Measurements from ENCODE around the gene COL19A1.
"Not testable (repeated sequence)": the region's sequence is repeated elsewhere in the genome, so short reads cannot be mapped to it uniquely, and the experiment has no call there.

Gene COL19A1

GRCh38 chr6:69945192-69945591 is 78.8 kb downstream of the COL19A1 start:
- H3K4me3 ChIP-seq (ENCODE audit: low read length): no peak overlapping the region
- TF ChIP-seq, protein P1, sequence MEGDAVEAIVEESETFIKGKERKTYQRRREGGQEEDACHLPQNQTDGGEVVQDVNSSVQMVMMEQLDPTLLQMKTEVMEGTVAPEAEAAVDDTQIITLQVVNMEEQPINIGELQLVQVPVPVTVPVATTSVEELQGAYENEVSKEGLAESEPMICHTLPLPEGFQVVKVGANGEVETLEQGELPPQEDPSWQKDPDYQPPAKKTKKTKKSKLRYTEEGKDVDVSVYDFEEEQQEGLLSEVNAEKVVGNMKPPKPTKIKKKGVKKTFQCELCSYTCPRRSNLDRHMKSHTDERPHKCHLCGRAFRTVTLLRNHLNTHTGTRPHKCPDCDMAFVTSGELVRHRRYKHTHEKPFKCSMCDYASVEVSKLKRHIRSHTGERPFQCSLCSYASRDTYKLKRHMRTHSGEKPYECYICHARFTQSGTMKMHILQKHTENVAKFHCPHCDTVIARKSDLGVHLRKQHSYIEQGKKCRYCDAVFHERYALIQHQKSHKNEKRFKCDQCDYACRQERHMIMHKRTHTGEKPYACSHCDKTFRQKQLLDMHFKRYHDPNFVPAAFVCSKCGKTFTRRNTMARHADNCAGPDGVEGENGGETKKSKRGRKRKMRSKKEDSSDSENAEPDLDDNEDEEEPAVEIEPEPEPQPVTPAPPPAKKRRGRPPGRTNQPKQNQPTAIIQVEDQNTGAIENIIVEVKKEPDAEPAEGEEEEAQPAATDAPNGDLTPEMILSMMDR (IDR thresholded peaks at IDR 0.05; ENCODE audit: insufficient read depth, low read depth, low read length, missing control alignments): no peak
- DNase-seq (ENCODE audit: low read depth): no peak

DNA sequence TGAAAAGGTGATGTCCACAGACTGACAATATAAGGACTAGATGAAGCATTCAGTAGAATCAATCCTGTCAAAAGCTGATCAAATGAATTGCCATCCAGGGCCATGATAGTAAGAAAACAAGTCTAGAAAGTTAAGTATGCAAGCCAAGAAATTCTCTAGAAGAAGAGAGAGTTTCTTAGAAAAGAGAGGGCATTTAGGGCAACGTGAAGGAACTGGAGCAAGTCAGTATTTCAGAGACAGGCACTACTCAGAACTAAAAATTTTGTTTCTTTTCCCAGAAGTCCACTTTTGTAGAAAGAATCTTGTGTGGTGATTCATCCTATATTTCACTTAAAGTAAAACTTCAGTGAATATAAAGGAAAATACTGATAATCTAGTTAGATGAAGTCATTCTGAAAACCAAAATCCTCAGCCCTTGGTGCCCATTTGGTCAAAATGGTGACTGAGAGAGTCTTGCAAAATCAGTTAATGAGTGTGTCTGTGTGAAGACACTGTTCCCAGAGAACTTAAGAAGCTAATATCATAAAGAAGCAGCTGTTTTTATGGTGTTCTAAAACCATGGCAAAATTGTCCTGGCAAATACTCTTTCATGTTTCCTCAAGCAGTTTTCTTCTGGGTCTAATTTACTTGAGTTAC is 82.2 kb downstream of the COL19A1 start:
- no peak overlapping the region for H3K4me3 ChIP-seq (ENCODE audit: low read length)
- DNase-seq (ENCODE audit: low read depth): no peak
- TF ChIP-seq, protein P1 (IDR thresholded peaks at IDR 0.05; ENCODE audit: insufficient read depth, low read depth, low read length, missing control alignments): no peak

DNA sequence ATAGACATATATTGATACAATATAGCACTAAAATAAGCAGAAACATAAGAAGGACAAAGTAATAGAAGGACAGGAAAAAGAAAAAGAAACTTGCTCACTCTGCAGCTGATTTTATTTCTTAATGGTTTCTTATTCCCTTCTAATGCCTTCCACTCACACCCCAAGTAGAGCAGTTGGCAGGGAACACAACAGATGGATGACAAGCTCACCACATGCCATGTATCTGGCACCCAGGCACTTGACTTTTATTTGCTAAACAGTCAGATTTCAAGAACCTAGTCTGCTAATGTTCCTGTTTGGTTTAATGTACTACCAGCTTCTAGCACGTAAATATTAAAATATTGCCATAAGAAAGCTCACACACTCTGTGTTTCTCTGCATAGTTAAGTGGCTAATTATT is 87.1 kb downstream of the COL19A1 start:
- TF ChIP-seq, protein P1 (IDR thresholded peaks at IDR 0.05; ENCODE audit: insufficient read depth, low read depth, low read length, missing control alignments): no peak
- no peak for DNase-seq (ENCODE audit: low read depth)
- H3K4me3 ChIP-seq (ENCODE audit: low read length): no peak overlapping the region

DNA sequence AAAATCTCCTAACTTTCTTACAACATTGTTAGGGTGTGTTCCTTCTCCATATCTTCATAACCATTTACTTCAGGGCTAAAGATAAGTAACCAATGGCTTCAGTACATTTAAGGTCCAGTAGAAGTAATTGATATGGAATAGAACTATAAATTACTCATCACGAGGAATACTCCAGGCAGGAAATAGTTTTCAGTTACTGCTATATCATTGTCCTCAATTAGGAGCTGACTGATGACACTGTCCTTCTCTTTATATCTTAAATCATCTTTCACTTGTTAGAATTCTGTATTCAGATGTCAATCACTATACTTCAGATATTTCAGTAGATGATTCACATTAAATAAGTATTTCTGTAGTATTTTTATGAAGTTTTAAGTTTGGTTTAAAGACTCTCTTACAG is 88.4 kb downstream of the COL19A1 start:
- no peak overlapping the region for H3K4me3 ChIP-seq (ENCODE audit: low read length)
- no peak for DNase-seq (ENCODE audit: low read depth)
- TF ChIP-seq, protein P1 (IDR thresholded peaks at IDR 0.05; ENCODE audit: insufficient read depth, low read depth, low read length, missing control alignments): no peak

DNA sequence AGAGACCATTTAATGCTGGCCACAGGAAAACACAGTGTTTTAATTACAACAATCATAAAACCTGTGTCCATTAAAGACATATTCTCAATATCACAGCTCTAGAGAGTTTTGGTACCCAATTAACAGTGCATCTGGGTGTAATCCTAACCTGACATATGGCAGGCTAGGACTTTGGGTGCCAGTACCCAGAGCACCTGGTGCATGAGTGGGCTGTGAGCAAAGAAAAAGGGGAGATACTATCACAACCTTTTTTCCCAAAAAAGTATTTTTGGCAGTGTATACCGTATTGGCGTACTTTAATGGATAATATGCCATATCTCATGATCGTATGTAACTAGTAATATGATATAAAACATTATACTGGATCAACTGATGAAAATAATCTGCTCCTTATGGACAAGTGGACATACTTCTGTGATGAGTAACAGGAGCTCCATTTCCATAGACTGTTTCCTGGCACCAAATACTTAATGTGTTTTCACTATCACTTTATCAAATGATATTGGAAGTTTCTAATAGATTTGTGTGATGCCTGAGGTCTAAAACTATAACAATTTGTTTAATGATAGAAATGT is 91.7 kb downstream of the COL19A1 start:
- no peak overlapping the region for H3K4me3 ChIP-seq (ENCODE audit: low read length)
- peak; percentile 6 for DNase-seq (ENCODE audit: low read depth)
- TF ChIP-seq, protein P1 (IDR thresholded peaks at IDR 0.05; ENCODE audit: insufficient read depth, low read depth, low read length, missing control alignments): no peak

- H3K4me3 ChIP-seq (ENCODE audit: low read length): no peak overlapping the region
- no peak for DNase-seq (ENCODE audit: low read depth)
- TF ChIP-seq, protein P1 (IDR thresholded peaks at IDR 0.05; ENCODE audit: insufficient read depth, low read depth, low read length, missing control alignments): no peak
Observed at GRCh38 chr6:69958978-69959377, 92.6 kb downstream of the COL19A1 start.

- not testable (repeated sequence) for H3K4me3 ChIP-seq (ENCODE audit: low read length); DNase-seq (ENCODE audit: low read depth)
Observed at GRCh38 chr6:69965974-69966373, 99.6 kb downstream of the COL19A1 start.
